KBM-7 (cell line): ENCODE data around the gene AMY1A.
"Not testable (repeated sequence)": the region's sequence is repeated elsewhere in the genome, so short reads cannot be mapped to it uniquely, and the experiment has no call there.

Experiments used
- DNase-seq: peaks from one replicate; pipeline ENCODE4 v3.0.0-alpha.2; 2015
- in situ Hi-C: fragments of 300-500 bp; cut with MboI; formaldehyde crosslinking; loops from 2 replicates; pipeline ENCODE4 v1.14.3; 2020; ENCODE audit warnings: low sequenced_read_pairs, low pct_unique_long_range_greater_than_20kb, mixed read lengths

Gene AMY1A

DNA sequence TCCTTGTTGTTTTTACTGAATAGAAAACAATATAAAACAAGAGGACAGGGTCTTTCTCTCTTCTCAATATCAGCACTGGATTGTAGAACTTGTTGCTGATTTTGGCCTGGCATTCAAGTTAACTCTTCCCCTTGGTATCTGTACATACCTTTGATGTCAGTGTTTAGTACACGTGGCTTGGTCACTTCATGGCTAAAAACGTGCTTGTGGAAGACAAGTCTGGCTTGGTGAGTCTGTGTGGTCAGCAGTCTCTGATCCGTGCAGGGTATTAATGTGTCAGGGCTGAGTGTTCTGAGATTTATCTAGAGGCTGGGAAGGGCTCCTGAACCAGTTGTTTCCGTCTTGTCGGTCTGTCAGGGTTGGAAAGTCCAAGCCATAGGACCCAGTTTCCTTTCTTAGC lies at the start of gene AMY1A:
TSS of gene AMY1A (plus strand) at position 301 of the 400 bp plus-strand sequence. CDS start 571 bp downstream, outside the sequence.
- DNase-seq, in situ Hi-C loops: not testable (repeated sequence)

GRCh38 chr1:103616362-103616761 lies 39.2 kb upstream of the AMY1A start:
- in situ Hi-C loops, result no loop called here
- DNase-seq, result no peak

DNA sequence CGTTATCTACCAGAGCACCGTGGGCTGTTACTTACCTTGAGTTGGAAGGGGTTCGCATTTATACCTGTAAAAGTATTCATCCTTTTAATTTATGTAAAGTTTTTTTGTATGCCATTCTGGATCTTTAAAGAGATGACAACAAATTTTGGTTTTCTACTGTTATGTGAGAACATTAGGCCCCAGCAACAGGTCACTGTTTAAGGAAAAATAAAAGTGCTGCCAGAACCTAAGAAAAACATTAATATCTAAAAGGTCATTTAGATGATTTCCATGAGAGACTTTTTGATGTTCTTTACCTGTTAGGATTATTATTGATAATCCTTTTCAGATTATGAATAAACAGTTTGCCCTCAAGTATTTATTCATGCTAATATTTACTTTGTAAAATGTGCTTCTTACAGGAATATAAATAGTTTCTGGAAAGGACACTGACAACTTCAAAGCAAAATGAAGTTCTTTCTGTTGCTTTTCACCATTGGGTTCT lies 38.5 kb upstream of the AMY1A start, which contains the start of gene AMY2A:
TSS of gene AMY2A (plus strand) at position 434 of the 484 bp plus-strand sequence. CDS start at position 448, 14 bp downstream.
- in situ Hi-C loops, result not testable (repeated sequence)

DNA sequence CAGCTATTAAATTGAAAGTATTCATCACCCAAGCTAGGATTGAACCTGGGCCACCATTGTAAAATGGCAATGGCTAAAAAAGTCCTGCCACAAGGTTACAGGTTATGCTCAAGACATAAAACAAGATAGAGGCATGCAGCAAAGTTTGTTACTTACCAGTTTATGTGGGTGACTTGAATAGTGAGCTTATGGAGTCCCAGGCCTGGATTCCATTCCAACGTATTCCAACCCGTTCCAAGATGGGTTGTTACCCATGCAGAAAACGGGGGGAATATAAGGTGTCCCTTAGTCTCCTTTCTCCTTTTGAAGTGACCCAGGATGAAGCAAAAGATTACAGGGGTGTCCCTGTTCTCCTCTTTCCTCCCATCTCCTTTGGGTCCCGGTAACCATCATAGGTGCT lies 28.1 kb upstream of the AMY1A start:
- in situ Hi-C loops, DNase-seq: not testable (repeated sequence)

More for the DNA sequence above, 38.5 kb upstream of the AMY1A start, which contains the start of gene AMY2A:
- not testable (repeated sequence) for DNase-seq

- DNase-seq, in situ Hi-C loops: not testable (repeated sequence)
These were observed 14.4 kb upstream of the AMY1A start for GRCh38 chr1:103641194-103641593.

- in situ Hi-C loops, DNase-seq: not testable (repeated sequence)
These were observed 11.7 kb upstream of the AMY1A start for GRCh38 chr1:103643908-103644307.

DNA sequence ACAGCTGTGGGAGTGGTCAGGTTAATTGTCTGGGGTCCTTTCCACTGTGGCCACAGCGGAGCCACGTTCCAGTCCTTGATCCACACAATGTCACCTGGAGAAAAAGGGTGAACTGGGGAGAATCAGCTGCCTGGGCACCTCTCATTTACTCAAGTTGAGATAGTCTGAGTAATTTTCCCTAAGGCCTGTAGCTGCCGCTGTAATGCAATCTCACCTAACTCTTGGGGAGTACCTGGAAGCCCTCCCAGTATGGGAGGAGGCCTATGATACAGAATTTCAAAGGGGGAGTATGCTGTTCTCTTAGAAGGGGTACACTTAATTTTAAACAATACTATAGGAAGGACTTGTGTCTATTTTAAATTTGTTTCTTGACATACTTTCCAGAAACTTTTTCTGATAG lies 5.3 kb upstream of the AMY1A start:
- DNase-seq, in situ Hi-C loops: not testable (repeated sequence)

DNA sequence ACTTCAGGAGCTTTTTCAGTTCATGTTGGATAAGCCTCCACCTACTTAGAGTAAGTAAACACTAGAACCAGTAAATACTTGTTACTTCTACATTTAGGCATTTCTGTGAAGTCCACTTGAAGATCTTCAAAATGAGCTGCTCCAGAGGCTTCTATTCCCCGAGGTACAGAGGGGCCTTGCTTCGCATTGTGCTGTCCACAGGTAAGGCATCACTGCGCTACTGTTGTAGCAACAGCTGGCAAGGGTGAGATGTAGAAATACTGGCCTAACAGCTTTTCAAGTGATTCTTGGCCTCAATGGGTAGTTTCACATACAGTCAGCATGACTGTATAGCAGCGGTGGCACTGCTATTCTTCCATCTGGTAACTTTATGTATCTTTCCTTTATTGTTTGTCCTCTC lies 4.7 kb upstream of the AMY1A start:
- DNase-seq, in situ Hi-C loops: not testable (repeated sequence)

DNA sequence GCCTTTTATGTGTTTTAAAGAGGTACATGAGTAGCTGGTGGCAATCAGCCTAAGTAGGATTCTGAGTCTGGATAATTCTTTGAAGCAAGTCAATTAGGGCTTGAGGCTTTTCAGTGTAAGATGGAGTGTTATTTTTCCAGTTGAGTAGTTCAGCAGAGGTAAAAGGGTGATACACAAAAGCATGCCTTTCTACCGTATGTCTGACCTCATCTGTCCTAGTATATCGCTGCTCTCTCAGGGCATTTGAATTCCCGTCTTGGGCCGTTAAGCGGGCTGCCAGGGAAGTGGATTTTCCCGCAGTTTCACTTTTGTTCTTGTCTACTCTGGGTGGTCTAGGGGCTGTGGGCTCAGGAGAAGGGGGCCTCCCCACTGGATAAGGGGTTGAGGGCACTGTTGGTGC lies 1.4 kb upstream of the AMY1A start:
- DNase-seq, in situ Hi-C loops: not testable (repeated sequence)

DNA sequence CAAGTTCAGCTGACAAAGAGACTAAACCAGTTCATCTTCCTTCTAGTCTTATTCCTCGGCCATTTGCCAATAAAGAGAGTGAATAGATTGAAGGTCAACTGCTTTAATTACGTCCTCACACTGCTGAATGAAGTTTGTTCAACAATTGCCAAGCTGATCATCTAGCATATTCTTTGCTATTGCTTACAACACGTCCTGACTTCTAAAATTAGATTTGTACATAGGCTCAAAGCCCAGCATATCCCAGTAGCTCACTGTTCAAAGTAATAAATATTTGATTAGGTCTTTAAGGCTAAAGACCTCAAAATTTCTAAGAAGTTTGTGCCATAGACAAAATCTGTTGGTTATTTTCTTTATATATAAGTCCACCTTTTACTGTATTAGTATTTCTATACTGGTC lies 20.8 kb downstream of the AMY1A start:
- DNase-seq, in situ Hi-C loops: not testable (repeated sequence)

- in situ Hi-C loops, DNase-seq: not testable (repeated sequence)
These were observed 40.5 kb downstream of the AMY1A start, which contains the start of gene AMY1B for GRCh38 chr1:103696110-103696509. AMY1B (minus strand) TSS chr1:103696210; CDS start chr1:103695639, 571 bp downstream.

- DNase-seq, in situ Hi-C loops: not testable (repeated sequence)
These were observed 41.9 kb downstream of the AMY1A start for GRCh38 chr1:103697430-103697829.

DNA sequence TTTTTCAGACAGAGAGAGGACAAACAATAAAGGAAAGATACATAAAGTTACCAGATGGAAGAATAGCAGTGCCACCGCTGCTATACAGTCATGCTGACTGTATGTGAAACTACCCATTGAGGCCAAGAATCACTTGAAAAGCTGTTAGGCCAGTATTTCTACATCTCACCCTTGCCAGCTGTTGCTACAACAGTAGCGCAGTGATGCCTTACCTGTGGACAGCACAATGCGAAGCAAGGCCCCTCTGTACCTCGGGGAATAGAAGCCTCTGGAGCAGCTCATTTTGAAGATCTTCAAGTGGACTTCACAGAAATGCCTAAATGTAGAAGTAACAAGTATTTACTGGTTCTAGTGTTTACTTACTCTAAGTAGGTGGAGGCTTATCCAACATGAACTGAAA lies 45.1 kb downstream of the AMY1A start:
- in situ Hi-C loops, DNase-seq: not testable (repeated sequence)

- in situ Hi-C loops, result not testable (repeated sequence)
These were observed 45.7 kb downstream of the AMY1A start for GRCh38 chr1:103701256-103701655.

GRCh38 chr1:103707670-103708069 lies 52.1 kb downstream of the AMY1A start:
- in situ Hi-C loops, DNase-seq: not testable (repeated sequence)

More at GRCh38 chr1:103701256-103701655, 45.7 kb downstream of the AMY1A start:
- DNase-seq, result not testable (repeated sequence)

DNA sequence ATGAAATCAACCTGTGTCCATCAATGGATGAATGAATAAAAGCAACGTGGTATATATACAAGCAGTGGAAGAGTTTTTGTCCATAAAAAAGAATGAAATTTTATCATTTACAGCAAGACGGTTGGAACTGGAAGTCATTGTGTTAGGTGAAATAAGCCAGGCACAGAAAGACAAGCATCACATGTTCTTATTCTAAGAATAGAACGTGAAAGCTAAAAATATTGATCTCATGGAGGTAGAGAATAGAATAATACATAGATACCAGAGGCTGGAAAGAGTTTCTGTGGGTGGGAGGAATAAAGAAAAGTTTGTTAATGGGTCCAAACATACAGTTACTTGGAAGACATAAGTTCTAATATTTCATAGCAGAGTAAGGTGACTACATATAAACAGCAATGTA lies 54.8 kb downstream of the AMY1A start:
- in situ Hi-C loops, result not testable (repeated sequence)

More for the DNA sequence above, 54.8 kb downstream of the AMY1A start:
- DNase-seq, result not testable (repeated sequence)
